K562 (cell line): ENCODE measurements around the gene ANKS1A. TPM values are rescaled to one million over a fixed set of nuclear protein-coding genes. Genes with fewer than 3 reads are reported as not detected.

Experiments used
- CHD4 ChIP-seq: fragments of 200-600 bp; sonication (generic); IDR thresholded peaks from 3 replicates; pipeline ENCODE4 v1.6.1; 2012; ENCODE audit warnings: low read depth, mild to moderate bottlenecking, mixed read lengths, low read length, inconsistent platforms; ENCODE audit not compliant: insufficient read depth, insufficient replicate concordance, poor library complexity, severe bottlenecking
- CTCFL ChIP-seq: IDR thresholded peaks from 2 replicates; pipeline ENCODE4 v1.6.1; 2011; ENCODE audit warnings: borderline replicate concordance, low read depth, mild to moderate bottlenecking, moderate library complexity, low read length; ENCODE audit not compliant: insufficient read depth, poor library complexity, severe bottlenecking
- ETV1 ChIP-seq: fragments of 450-650 bp; conservative IDR thresholded peaks from 2 replicates; pipeline ENCODE4 v1.6.1; 2016; ENCODE audit warnings: missing genetic modification characterization, control low read depth, low read depth, missing compliant biosample characterization
- EZH2 ChIP-seq: IDR thresholded peaks from 2 replicates; pipeline ENCODE4 v1.6.1; 2012; ENCODE audit warnings: low read depth, mild to moderate bottlenecking, inconsistent platforms, low read length, borderline replicate concordance
- FOSL1 ChIP-seq: fragments of 200-800 bp; sonication (Bioruptor generic); conservative IDR thresholded peaks from 2 replicates; pipeline ENCODE4 v1.6.1; 2016; ENCODE audit warnings: missing genetic modification characterization, missing compliant biosample characterization
- MAZ ChIP-seq, 2 experiments: fragments of 450-650 bp in 1 of 2; sonication (generic) in 1 of 2; formaldehyde crosslinking; IDR thresholded peaks in 1 of 2; conservative IDR thresholded peaks in 1 of 2; 2 replicates each; pipeline versions ENCODE4 v1.4.0 to v1.5.0; 2020; ENCODE audit warnings: mild to moderate bottlenecking in 1 of 2, missing genetic modification reagents in 1 of 2
- MYNN ChIP-seq, 2 experiments: sonication (generic); formaldehyde crosslinking in 1 of 2; IDR thresholded peaks; 2 replicates each; pipeline versions ENCODE4 v1.5.0 to v1.6.1; 2016 to 2020; ENCODE audit warnings: antibody characterized with exemption in 1 of 2, missing genetic modification reagents in 1 of 2
- NCOA1 ChIP-seq: fragments of 450-650 bp; IDR thresholded peaks from 2 replicates; pipeline ENCODE4 v1.6.1; 2016; ENCODE audit warnings: low read depth
- ZBTB43 ChIP-seq: sonication (generic); formaldehyde crosslinking; IDR thresholded peaks from 2 replicates; pipeline ENCODE4 v1.8.0; 2023; ENCODE audit warnings: mild to moderate bottlenecking, missing genetic modification reagents
- polyA plus RNA-seq, 8 experiments: library from polyadenylated mRNA; depleted of rRNA in 4 of 8; stranded (reverse) in 5 of 8; unstranded in 3 of 8; fragments of >200 nt; fragmentation: Nextera tagmentation in 2 of 8; fragmentation: Illumina TruSeq in 1 of 8; extraction: Ambion mirVana in 2 of 8; extraction: Trizol in 1 of 8; gene quantifications; 2 replicates each; pipeline versions ENCODE4 v1.2.1 to v1.2.3, GENCODE V29; 2011 to 2014; ENCODE audit warnings: inconsistent platforms in 1 of 8, missing spikeins in 1 of 8
- total RNA-seq, 7 experiments: library from RNA; depleted of rRNA in 6 of 7; stranded (reverse); fragments of >200 nt in 6 of 7; fragmentation: Illumina TruSeq in 2 of 7; extraction: Trizol in 2 of 7; gene quantifications; 2 replicates each; pipeline versions ENCODE4 v1.2.1 to v1.2.3, GENCODE V29; 2011 to 2021; ENCODE audit warnings: low replicate concordance in 1 of 7

Gene ANKS1A
- total and polyA plus RNA-seq, 9 of the 15 experiments (the other 6 are each of a cell fraction or from before 2014, with no cell fraction given), result 1.1 to 13.8 (median 5.3) TPM

- TF ChIP-seq ZBTB43 (CRISPR knock-in tag) (no peak), EZH2 (no peak), CTCFL (no peak), MYNN (IDR thresholded peaks at IDR 0.05) (0 out of 2 replicates have a peak, but pooled peaks have one; percentile 22), MYNN (CRISPR knock-in tag; IDR thresholded peaks at IDR 0.05) (no peak), MAZ (CRISPR knock-in tag; conservative IDR thresholded peaks at IDR 0.05 in 1 of 2, IDR thresholded peaks at IDR 0.05 in 1 of 2) (no peak), NCOA1 (no peak), CHD4 (peak; percentile 54), ETV1 (no peak), FOSL1 (tag) (peak; percentile 79)
Observed at GRCh38 chr6:34922177-34922663, 33.2 kb downstream of the ANKS1A start (continued).
